Lower leg skin (tissue), 3 donors: ENCODE measurements around the gene DNAAF8.

ENCODE experiments used
- POLR2A ChIP-seq, 2 donors: fragments of 450-650 bp; IDR thresholded peaks; one replicate each; pipeline ENCODE4 v1.6.1; 2016 to 2017; ENCODE audit warnings: antibody characterized with exemption in 2 of 2, mild to moderate bottlenecking in 1 of 2, moderate library complexity in 1 of 2
- TF ChIP-seq, protein P1 (sequence below), 3 donors: fragments of 450-650 bp; IDR thresholded peaks; one replicate each; pipeline ENCODE4 v1.5.1; 2016; ENCODE audit warnings: antibody characterized with exemption in 3 of 3, mild to moderate bottlenecking in 3 of 3, moderate library complexity in 2 of 3

DNA sequence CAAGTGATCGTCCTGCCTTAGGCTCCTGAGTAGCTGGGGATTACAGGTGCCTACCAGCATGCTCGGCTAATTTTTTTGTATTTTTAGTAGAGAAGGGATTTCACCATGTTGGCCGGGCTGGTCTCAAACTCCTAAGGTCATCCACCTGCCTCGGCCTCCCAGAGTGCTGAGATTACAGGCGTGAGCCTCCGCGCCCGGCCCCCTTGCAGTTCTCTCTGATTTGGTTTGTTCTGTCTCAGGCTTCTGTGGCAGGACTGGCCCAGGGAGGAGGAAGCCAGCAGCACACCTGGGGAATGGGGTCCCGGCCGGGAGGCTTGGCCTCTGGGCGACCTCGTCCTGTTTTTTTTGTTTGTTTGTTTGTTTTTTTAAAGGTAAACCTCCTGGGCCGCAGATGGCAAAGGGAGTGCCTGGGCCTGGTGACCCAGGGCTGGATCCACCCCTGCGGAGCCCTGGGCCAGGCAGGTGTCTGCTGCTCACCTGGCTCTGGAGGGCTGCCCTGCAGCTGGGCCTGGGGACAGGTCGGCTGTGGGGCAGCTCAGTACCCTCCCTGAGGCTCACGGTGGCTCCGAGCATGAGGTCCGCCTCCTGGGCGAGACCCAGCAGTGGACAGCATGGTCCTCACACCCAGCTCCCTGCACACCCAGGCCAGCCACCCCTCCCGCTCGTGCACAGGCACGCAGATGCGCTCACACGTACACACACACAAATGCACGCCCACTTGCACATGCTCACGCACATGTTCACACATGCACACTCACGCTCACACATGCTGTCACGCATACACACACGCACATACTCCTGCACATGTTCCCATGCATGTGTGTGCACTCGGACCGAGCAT is 44.3 kb upstream of the DNAAF8 start:
- TF ChIP-seq, protein P1, sequence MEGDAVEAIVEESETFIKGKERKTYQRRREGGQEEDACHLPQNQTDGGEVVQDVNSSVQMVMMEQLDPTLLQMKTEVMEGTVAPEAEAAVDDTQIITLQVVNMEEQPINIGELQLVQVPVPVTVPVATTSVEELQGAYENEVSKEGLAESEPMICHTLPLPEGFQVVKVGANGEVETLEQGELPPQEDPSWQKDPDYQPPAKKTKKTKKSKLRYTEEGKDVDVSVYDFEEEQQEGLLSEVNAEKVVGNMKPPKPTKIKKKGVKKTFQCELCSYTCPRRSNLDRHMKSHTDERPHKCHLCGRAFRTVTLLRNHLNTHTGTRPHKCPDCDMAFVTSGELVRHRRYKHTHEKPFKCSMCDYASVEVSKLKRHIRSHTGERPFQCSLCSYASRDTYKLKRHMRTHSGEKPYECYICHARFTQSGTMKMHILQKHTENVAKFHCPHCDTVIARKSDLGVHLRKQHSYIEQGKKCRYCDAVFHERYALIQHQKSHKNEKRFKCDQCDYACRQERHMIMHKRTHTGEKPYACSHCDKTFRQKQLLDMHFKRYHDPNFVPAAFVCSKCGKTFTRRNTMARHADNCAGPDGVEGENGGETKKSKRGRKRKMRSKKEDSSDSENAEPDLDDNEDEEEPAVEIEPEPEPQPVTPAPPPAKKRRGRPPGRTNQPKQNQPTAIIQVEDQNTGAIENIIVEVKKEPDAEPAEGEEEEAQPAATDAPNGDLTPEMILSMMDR (IDR thresholded peaks at IDR 0.05), result no peak
- TF ChIP-seq POLR2A (IDR thresholded peaks at IDR 0.05), result no peak
